HEK293T (cell line): ENCODE data around the gene POU1F1.

Experiments
- CTCF ChIA-PET: fragments of 350-600 bp; formaldehyde crosslinking; extraction: SDS; loops from one replicate; lab custom pipeline; 2021; ENCODE audit warnings: antibody characterized with exemption, inconsistent platforms; lab: Yijun Ruan, JAX
- POLR2A ChIA-PET: fragments of 350-600 bp; formaldehyde crosslinking; extraction: SDS; loops from one replicate; lab custom pipeline; 2020; ENCODE audit warnings: antibody characterized with exemption, inconsistent platforms; lab: Yijun Ruan, JAX
- DNase-seq: peaks from one replicate; pipeline ENCODE4 v3.0.0; 2012; ENCODE audit warnings: mixed read lengths; ENCODE audit errors: extremely low spot score
- ELF4 ChIP-seq: fragments of 450-650 bp; IDR thresholded peaks from 2 replicates; pipeline ENCODE4 v1.6.1; 2017; ENCODE audit warnings: antibody characterized with exemption
- FOXA1 ChIP-seq: fragments of 450-650 bp; IDR thresholded peaks from 2 replicates; pipeline ENCODE4 v1.6.1; 2016; ENCODE audit warnings: mild to moderate bottlenecking
- L3MBTL2 ChIP-seq: fragments of 450-650 bp; conservative IDR thresholded peaks from 2 replicates; pipeline ENCODE4 v1.6.1; 2016; ENCODE audit warnings: mild to moderate bottlenecking
- LEF1 ChIP-seq: fragments of 450-650 bp; IDR thresholded peaks from 2 replicates; pipeline ENCODE4 v1.6.1; 2017; ENCODE audit warnings: mild to moderate bottlenecking, borderline replicate concordance
- NFRKB ChIP-seq: fragments of 450-650 bp; IDR thresholded peaks from 2 replicates; pipeline ENCODE4 v1.6.1; 2016; ENCODE audit warnings: mild to moderate bottlenecking, moderate library complexity
- PKNOX1 ChIP-seq: fragments of 450-650 bp; IDR thresholded peaks from 2 replicates; pipeline ENCODE4 v1.6.1; 2016
- ZNF384 ChIP-seq: fragments of 450-650 bp; IDR thresholded peaks from 2 replicates; pipeline ENCODE4 v1.6.1; 2016

POU1F1 gene

GRCh38 chr3:87225659-87226058 lies 50.7 kb downstream of the POU1F1 start:
- CTCF ChIA-PET = interaction anchor here (0.5 kb wide), 1 partner anchor 14 kb away, joined by 3 read pairs; no protein-coding TSS in a partner anchor
- TF ChIP-seq FOXA1 (no peak), PKNOX1 (peak; percentile 73)
- peak; percentile 14 for DNase-seq
- POLR2A ChIA-PET = interaction anchor here (1.2 kb wide), 1 partner anchor 14 kb away, joined by 3 read pairs; no protein-coding TSS in a partner anchor

GRCh38 chr3:87219611-87220010 lies 56.8 kb downstream of the POU1F1 start:
- CTCF ChIA-PET = no interaction called here
- DNase-seq = no peak
- TF ChIP-seq NFRKB (no peak), ZNF384 (no peak)

GRCh38 chr3:87218560-87218959 lies 57.8 kb downstream of the POU1F1 start:
- DNase-seq = no peak
- POLR2A ChIA-PET = no interaction called here
- no peak for TF ChIP-seq ZNF384
- TF ChIP-seq L3MBTL2 = no peak
- no peak for TF ChIP-seq ELF4
- no peak for TF ChIP-seq LEF1
- no peak for TF ChIP-seq PKNOX1
- CTCF ChIA-PET = no interaction called here

More at GRCh38 chr3:87219611-87220010, 56.8 kb downstream of the POU1F1 start:
- POLR2A ChIA-PET = no interaction called here
